HG03521 (cell line): Measurements from ENCODE around the gene COL11A1.
A peak's percentile ranks its signal among the peaks of the same experiment; 100 is the strongest.
"Not testable (repeated sequence)": the region's sequence is repeated elsewhere in the genome, so short reads cannot be mapped to it uniquely, and the experiment has no call there.

Experiments
- ATAC-seq: cut with Tn5 transposase; IDR thresholded peaks from one replicate; pipeline ENCODE4 v1.9.1; 2021; ENCODE audit warnings: mild to moderate bottlenecking, moderate library complexity; ENCODE audit not compliant: unreplicated experiment

The COL11A1 gene

DNA sequence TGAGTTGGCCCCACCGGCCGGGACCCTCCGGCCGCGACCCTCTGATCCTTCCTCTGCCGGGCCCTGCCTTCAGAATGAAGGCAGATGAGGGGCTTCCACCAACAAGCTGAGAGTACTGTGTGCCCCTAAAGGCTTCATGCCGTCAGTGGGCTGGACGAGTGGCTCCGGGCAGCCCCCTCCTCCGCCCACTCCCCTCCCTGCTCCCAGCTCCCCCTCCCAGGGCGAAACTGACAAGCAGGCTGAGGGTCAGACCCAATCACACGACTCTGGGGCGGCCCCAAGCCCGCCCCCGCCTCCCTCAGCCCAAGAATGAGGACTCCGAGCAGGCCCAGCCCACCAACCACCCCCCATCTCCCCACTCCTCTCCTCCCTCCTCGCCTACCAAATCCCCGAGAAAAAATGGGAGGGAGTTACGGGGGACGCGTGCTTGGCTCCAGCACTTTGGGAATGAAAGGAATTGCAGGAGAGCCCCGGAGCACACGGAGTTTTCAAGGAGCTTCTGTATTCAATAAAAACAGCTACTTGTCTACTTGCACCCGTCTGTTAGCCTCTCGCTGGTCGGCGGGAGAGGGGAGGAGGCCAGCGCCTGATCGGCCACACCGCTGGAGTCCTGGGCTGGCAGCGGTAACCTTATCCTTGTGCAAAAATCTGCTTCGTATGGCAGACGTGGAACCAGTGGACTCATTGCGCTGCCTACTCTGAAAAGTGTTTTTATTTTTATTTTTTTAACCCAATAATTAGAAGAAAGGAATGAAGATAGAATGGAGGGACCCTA is at the start of gene COL11A1:
Gene COL11A1, minus strand, starts transcription at position 147 of the 775 bp plus-strand sequence. CDS start 344 bp downstream, outside the sequence.
- no peak for ATAC-seq

GRCh38 chr1:103156966-103157365 is 48.6 kb upstream of the COL11A1 start:
- no peak for ATAC-seq

DNA sequence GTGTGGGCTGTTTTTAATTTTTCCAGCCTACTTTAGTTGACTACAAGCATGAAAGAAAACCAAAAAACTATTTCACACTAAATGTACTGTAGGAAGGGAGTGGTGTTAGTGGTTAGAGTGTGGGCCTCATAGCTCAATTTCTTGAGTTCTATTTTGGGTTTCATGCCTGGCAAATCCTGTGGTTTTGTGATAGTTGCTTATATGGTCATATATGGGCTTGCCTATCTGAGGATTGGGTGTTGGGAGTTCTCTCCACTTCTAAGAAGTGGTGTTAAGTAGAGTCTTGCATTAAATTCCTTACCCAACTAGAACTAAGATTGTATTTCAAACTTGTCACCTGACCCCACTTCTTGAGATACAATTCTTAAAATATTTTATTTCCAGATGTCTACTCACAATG is 37.8 kb upstream of the COL11A1 start:
- ATAC-seq = no peak

GRCh38 chr1:103145449-103145848 is 37.1 kb upstream of the COL11A1 start:
- ATAC-seq = no peak

GRCh38 chr1:103144681-103145080 is 36.4 kb upstream of the COL11A1 start:
- no peak for ATAC-seq

DNA sequence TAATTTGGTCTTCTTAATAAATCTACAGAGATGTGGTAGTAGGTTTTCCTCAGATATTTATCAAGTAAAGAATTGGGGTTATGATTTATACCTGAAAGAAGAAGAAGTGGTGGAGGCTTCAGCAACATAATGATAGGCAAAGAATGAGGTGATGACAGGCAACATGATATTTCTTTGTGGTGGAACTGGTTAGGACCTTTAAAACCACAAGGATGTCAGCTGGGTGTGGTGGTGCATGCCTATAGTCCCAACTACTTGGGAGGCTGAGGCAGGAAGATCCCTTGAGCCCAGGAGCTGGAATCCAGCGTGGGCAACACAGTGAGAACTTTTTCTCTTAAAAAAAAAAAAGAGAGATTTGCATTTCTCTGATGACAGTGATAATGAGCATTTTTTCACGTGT is 34.1 kb upstream of the COL11A1 start:
- no peak for ATAC-seq

GRCh38 chr1:103129796-103130195 is 21.5 kb upstream of the COL11A1 start:
- ATAC-seq = no peak

- ATAC-seq = no peak
Measured at GRCh38 chr1:103129255-103129654, 20.9 kb upstream of the COL11A1 start.

- ATAC-seq = not testable (repeated sequence)
Measured at GRCh38 chr1:103128256-103128655, 19.9 kb upstream of the COL11A1 start.

- ATAC-seq = no peak
Measured at GRCh38 chr1:103125219-103125618, 16.9 kb upstream of the COL11A1 start.

DNA sequence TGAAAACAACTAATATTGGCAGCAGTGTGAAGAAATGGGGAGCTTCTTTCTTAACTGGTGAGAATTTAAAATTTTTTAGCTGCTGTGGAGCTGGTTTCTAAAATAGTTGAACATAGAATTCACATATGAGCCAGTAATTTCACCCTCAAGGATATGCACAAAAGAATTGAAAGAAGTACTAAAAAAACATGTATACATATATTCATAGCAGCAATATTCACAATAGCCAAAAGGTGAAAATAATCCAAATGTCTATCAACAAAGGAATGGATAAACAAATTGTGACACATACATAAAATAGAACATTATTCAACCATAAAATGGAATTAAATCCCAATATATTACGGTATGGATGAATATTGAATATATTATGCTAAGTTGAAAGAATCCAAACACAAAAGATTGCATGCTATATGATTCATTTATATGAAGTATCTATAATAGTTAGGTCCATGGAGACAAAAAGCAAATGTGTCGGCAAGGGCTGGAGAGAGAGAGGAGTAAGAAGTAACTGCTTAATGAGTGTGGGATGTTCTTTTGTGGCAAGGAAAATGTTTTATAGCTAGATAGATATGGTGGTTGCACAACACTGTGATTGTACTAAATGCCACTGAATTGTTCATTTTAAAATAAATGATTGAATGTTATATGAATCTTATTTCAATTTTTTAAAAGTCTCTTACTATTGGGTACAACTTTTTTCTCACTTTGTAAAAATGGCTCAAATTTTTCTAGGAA is 14.8 kb upstream of the COL11A1 start:
- ATAC-seq = no peak

DNA sequence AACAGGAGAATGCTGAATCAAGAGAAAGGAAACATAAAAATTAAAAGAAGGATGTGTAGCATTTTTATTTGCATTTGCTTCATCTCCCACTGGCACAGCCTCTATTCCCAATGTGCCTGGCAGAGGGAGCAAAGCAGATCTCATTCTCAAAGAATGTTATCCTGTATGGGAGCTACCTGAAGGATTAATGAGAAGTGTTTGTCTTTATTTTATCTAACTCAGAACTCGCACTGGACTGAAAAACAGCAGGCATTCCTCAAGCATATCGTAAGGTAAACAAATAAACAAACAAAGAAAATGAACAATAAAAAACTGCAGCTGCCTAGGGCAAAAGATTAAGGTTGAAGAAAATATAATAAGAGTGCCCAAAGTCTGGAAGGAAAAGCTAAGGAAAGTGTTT is 12.7 kb upstream of the COL11A1 start:
- ATAC-seq = no peak

GRCh38 chr1:103112546-103112945 is 4.2 kb upstream of the COL11A1 start:
- ATAC-seq = no peak

GRCh38 chr1:103111926-103112325 is 3.6 kb upstream of the COL11A1 start:
- ATAC-seq = no peak

DNA sequence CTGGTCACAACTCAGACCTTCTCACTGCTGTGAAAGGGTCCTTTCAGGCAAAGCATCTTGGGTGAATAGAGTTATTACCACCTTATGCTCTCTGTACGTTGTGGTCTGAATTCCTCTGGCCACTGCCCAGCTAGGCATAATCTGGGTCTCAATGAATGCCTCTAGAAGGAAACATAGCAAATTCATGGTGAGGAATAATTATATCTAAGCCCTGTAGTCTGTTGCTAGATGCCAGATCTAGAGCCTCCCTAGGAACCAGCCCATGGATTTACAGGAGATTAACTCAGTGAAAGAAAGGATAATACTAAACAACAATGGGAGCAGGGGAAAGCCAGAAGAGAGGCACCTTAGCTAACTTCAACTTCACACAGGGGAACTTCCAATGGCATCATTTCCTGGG is 2.4 kb upstream of the COL11A1 start:
- no peak for ATAC-seq

DNA sequence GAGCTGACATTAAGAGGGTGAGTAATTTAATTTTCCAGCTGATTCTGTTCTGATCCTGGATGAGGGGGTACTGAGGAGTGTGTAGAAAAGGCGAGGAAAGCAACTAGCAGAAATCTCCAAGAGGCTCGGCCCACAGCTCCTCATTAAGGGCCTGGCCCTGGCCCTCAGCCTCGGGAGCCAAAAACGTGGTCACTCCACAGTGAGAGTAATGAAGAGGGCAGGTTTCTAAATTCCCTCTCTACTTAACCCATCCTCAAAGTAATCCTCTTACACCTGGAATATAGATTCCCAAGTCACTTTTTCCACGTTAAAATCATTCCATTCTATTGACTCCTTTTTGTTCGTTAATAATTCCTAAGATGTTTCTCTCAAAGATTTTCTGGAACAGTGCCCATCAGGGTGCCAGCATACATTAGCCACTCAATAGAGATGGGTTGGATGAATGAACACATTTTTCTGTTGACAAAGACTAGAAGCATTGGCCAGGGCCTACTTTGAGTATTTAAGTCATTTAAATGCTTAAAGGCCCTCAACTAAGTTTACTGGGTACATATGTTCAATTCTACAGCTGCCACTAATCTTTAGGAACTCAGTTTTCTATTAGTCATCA is 1.1 kb upstream of the COL11A1 start:
- ATAC-seq = no peak

- no peak for ATAC-seq
Measured at GRCh38 chr1:103107741-103108375, 464 bp downstream of the COL11A1 start.

GRCh38 chr1:103106426-103107341 is 1.6 kb downstream of the COL11A1 start:
- ATAC-seq = peak; percentile 72

DNA sequence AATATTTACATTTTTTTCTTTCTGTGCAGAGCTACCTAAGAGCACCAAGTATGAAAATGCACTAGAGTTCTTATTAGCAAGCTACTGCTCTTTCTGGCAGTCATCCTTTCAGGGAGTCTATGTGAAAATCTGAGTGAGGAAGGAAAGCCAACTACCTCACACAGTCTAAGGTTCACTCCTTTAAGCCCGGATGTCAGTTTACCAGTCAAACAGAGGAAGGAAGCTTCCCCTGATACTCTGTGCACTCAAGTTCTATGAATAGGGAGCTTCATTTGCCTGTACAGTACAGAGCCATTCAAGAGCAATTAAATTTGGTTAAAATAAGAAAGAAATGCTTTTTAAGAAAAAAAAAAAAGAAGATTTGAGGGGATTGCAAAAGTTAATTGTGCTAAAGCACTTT is 6.9 kb downstream of the COL11A1 start:
- ATAC-seq = no peak

GRCh38 chr1:103089221-103089620 is 19.1 kb downstream of the COL11A1 start:
- no peak for ATAC-seq
